Posterior vena cava (tissue), 2 donors: ENCODE measurements around the gene NPDC1. TPM values are rescaled to one million over a fixed set of nuclear protein-coding genes. Genes with fewer than 3 reads are reported as not detected.
A peak's percentile ranks its signal among the peaks of the same experiment; 100 is the strongest.
"Not testable (repeated sequence)": the region's sequence is repeated elsewhere in the genome, so short reads cannot be mapped to it uniquely, and the experiment has no call there.

Experiments
- DNase-seq: peaks from one replicate; pipeline ENCODE4 v3.0.0-alpha.2; 2020; ENCODE audit warnings: low spot score
- intact Hi-C, 2 donors: fragments of 100-400 bp; cut with DNase I; formaldehyde crosslinking; loops; one replicate each; pipeline versions ENCODE4 v1.14.1 to v1.14.2; 2022 to 2023
- total RNA-seq, 2 donors: library from RNA; stranded (reverse); fragmentation: NEBNext Ultra II Directional; extraction: Animal tissue kit (Norgen Biotek cat#: 25700); gene quantifications; one replicate each; pipeline ENCODE4 v1.2.1, GENCODE V29; 2021
- donor health status: DM: yes; HTN: yes; CAD: no.
- donor health status: DM: yes; HTN: yes; CAD: no.

NPDC1 gene
- total RNA-seq, 2 donors from 2014 or later: 129 to 133 TPM

DNA sequence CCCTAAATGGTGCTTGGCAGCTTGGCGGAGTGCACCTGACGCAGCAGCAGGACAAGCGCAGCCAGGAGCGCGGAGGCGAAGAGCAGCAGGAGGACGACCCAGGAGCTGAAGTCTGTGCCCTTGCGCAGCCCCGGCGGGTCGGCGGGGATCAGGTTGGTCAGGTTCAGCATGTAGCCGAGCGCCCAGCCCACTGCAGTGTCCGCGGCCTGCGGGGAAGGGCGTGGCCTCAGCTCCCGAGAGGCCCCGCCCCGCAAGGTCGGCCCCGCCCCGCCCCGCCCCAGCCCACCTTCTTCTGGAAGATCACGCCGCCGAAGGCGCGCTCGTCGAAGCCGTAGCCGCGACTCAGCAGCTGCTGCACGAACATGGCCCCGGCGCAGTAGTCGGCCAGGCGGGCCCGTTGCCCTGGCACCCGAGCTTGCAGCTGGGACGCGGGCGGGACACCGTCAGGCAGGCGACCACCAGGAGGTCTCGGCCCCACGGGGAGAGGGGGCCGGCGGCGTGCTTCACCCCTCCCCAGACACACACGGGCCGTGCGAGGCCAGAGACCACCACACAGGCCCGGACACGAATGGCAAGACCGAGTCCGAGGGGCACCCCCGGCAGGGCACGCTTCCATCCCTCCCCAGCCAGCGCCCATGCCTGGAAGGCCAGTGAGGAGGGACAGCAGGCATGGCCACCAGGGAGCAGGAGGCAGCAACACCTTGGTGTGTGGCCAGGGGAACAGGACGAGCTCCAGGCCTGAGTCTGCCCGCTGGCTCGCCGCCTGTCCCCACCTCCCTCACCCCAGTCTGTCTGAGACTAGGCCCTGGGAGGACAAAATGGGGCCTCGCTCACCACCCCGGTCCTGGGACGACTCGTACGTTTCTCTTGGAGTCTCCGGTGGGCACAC, 2.9 kb upstream of the NPDC1 start:
- DNase-seq: no peak
- intact Hi-C loops: no loop called here

DNA sequence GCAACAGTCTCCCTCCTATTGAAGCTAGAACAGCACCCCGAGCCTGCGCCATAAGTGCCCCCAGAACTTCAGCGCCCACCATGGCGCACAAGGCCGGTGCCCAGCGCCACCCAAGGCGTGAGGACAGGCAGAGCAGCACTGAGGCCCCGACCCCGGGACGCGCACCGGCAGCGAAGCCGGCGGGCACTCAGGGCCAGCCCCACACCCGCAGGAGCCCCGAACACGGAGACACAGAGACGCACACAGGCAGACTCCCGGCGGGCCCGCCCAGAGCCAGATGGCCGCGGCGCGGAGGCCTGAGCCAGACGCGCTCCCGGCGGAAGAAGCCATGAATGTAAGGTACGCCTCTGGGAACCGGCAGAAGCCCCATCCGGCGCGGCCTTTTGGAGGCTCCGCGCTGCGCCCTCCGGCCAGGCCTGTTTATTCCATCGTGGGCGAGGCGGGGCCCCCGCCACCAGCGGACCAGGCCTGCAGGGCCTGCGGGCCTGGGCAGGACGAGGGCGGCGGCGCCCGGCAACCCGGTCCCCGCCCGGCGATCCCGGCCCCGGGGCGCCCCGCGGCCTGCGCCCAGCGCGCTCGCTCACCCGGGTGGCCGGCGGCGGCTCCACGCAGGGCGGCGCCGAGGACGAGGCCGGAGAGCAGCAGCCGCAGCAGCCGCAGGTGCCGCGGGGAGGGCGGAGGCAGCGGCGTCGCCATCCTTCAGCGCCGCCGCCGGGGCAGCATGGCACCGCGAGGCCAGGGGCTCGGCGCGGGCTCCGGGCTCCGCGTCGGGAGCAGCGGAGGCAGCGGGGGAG, 486 bp downstream of the NPDC1 start:
- intact Hi-C loops: no loop called here
- no peak for DNase-seq

- intact Hi-C loops: no loop called here
- DNase-seq: no peak
Measured at GRCh38 chr9:137044502-137045177, 1.3 kb downstream of the NPDC1 start.

DNA sequence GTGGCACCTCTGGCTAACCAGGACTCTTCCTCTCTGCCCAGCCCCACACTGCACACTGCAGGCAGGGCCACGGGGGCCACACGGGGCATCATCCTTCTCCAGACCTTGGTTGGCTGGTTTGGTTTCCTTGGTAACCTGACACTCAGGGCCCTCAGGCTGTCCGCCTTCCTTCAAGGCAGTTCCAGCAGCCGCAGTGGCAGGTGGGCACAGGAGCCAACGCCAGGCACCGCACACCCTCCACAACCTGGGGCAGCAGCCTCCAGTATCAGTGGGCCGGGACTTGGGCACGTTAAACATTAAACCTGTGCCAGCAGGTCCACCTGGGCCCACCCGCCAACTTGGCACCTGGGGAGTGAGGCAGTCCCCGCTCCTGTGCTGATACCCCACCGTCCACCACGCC, 1.9 kb downstream of the NPDC1 start:
- no peak for DNase-seq
- intact Hi-C loops: no loop called here

DNA sequence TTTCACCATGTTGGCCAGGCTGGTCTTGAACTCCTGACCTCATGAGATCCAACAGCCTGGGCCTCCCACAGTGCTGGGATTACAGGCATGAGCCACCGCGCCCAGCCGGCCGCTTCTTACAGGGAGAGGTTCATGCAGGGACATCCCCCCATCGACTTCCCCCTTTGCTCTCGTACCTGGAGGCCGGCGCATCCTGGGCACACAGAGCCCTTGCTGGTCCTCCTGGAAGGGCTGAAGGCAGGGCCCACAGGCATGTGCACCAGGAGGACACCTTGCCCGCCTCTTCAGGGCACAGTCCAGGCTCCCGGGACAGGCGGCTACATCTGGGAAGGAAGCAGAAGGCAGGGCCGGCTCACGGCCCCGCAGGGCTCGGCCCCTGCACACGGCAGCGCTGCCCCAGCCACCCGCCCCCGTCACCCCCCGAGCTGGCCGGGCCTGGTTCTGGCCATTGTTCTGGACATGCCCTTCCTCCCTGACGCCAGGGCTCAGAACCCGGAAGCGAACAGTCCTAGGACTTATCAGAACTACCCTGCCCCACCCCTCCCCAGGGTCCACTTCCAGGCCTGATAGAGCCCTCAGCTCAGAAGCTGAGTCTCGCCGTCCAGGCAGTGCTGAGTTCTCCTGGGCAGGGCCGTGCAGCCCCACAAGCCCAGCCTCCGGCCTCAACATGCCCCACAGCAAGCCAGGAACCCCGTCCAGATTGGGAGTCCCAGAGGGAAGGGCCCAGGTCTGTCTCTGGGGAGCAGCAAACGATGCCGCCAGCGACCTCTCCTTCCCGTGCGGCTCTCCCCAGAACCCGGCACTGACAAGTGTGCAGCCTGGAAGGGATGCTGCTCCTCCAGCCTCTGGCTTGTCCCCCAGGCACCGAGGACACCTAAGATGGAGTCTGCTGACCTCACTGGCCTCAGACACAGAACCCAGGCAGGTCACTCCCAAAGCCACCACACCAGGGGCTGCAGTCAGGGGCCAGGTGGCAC, 2.9 kb downstream of the NPDC1 start:
- intact Hi-C loops: no loop called here
- DNase-seq: no peak

DNA sequence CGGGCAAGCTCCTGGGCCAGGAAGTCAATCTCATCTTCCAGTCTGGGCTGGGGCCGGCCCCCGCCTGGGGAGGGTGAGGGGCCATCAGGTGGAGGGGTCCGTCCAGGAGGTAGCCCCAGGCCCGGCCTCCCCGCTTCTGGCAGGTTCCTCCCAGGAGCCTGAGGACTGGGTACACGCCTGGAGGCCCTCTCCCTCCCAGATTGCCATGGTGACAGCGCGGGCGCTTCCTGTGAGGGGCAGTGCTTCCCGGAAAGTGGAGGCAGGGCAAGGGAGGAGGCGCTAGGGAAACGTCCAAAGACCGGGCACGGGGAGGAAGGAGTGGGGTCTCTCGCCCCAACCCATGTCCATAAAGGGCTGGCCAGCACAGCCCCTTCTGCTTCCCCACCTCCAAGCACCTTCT, 4.9 kb downstream of the NPDC1 start:
- intact Hi-C loops: no loop called here
- no peak for DNase-seq

DNA sequence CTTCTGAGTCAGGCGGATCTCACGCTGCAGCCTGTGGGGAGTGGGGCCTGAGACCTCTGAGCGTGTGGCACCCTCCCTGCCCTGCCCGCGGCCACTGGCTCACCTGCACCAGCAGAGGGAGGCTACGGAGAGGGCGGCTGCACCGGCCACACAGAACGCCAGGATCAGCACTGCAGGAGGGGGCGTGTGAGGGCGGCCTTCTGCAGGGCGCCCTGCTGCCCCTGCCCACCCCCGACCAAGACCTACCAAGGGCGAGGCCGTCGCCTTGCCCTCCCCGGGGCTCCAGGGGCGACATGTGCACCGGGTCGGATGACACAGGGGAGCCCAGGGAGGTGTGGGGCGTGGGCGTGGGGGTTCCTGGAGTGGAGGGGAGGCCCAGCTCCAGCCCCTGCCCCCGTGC, 5.4 kb downstream of the NPDC1 start:
- intact Hi-C loops: no loop called here
- DNase-seq: no peak

GRCh38 chr9:137039611-137040366, 6.2 kb downstream of the NPDC1 start:
- no peak for DNase-seq
- intact Hi-C loops: loop anchor here in 1 of 2 donors (10.0 kb wide), 1 partner anchor 195 kb away; the partner anchor contains the start of genes AJM1 and PHPT1

DNA sequence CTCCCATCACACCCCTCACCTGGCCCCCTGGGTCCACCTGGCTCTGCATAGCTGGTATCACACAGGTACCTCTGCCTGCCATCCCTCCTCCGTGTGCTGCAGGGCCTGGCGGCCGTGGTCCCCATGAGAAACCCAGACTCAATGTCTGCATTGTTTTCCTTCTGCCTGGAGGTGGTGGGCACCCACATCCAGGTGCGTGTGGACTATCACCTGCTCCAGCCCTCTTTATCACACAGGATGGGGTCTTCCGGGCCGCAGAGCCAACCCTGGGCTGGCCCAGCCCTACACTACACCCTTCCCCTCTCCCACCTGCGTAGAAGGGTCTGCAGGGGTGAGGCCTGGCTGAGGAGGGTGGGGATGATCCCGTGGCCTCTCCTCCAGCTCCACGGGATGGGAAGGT, 7.1 kb downstream of the NPDC1 start:
- no peak for DNase-seq
- intact Hi-C loops: loop anchor here in 1 of 2 donors (10.0 kb wide), 1 partner anchor 194 kb away; the partner anchor contains the start of genes AJM1 and PHPT1

- intact Hi-C loops: loop anchor here in 1 of 2 donors (10.0 kb wide), 1 partner anchor 193 kb away; the partner anchor contains the start of genes AJM1 and PHPT1
- no peak for DNase-seq
Measured at GRCh38 chr9:137037483-137037882, 8.5 kb downstream of the NPDC1 start.

DNA sequence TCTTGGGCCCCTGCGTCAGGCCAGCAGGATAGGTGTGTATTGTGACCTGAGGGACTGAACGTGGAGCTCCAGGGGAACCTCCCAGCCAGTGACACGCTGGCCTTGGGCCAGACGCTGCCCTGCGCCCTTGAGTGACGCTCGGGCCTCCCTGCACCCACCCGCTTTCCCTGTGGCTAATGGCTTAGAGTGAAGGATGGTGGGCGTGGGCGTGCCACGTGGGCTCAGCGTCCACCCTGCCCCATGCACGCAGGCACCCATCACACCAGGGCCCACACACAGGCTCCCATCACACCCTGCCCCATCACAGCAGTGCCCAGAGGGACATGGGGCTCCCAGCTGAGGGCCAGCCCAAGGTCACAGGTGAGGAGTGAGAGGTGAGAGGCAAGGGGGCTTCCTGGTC, 8.9 kb downstream of the NPDC1 start:
- no peak for DNase-seq
- intact Hi-C loops: loop anchor here in 1 of 2 donors (10.0 kb wide), 1 partner anchor 192 kb away; the partner anchor contains the start of genes AJM1 and PHPT1

DNA sequence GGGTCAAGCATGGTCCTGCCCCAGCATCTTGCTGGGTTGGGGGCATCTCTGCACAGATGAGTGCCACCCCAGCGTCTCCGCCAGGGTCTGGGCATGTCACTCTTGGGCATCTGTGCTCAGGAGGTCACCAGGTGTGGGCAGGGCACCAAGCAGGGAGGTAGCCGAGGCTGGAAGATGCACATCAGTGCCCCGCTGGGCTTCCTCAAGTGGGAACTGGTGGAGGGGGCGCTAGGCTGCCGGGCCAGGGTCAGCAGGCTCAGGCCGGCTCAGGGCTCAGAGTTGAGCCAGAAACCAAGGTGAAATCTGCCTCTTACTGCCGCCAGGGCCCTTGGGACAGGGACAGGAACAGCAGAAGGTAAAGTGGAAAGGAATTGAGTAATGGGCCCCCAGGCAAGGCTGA, 10.0 kb downstream of the NPDC1 start:
- no peak for DNase-seq
- intact Hi-C loops: loop anchor here (2.0 to 10.0 kb wide), 2 partner anchors 191 to 251 kb away; partner anchors contain the start of genes AJM1 (in 1 of the 2) and PHPT1 (in 1 of the 2)

DNA sequence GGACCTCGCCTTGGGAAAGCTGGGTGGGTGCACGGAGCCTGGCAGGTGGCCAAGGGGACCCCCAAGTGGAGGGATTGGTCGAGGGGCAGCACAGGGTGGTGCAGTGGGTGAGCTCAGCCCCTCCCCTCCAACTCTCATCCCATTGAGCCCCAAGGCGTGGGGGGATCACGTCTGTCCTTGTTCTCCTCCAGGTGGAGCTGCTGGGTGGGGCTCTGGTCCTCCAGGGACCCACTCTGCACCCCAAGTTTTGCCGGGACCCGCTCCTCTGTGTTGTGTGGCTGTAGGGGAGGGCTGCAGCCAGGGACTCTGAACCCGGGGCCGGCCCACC, 10.5 kb downstream of the NPDC1 start:
- no peak for DNase-seq
- intact Hi-C loops: loop anchor here (2.0 to 10.0 kb wide), 2 partner anchors 191 to 251 kb away; partner anchors contain the start of genes AJM1 (in 1 of the 2) and PHPT1 (in 1 of the 2)

- intact Hi-C loops: loop anchor here (2.0 to 10.0 kb wide), 2 partner anchors 190 to 250 kb away; partner anchors contain the start of genes AJM1 (in 1 of the 2) and PHPT1 (in 1 of the 2)
- DNase-seq: peak; percentile 93
Measured at GRCh38 chr9:137034709-137035506, 11.1 kb downstream of the NPDC1 start.

DNA sequence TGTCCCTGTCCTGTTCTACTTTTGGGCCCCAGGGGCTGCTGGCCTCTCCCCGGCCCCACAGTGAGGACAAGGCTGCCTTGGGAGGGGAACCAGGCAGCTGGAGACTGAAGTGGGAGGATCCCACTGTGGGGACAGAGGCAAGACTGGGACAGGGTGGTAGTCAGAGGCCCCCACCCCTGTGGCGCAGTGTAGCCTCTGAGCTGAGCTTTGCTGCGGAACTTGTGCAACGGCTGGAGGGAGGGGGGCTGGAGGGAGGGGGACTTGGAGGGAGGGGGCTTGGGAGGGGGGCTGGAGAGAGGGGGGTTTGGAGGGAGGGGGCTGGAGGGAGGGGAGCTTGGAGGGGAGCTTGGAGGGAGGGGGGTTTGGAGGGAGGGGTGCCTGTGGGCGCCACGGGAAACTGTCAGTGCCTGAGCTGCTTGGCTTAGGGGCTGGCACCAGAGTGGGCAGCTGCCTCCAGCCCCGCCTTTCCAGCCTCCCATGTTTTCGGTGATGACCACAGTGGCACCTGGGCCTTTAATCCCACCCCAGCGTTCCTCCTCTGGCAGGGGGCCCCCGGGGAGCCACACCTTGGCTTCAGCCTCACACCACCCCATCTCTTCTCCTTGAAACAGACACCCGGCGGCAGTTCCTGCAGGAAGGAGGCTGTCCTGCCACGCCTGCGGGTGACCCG, 11.8 kb downstream of the NPDC1 start:
- intact Hi-C loops: loop anchor here (2.0 to 10.0 kb wide), 2 partner anchors 189 to 249 kb away; partner anchors contain the start of genes AJM1 (in 1 of the 2) and PHPT1 (in 1 of the 2)
- no peak for DNase-seq

DNA sequence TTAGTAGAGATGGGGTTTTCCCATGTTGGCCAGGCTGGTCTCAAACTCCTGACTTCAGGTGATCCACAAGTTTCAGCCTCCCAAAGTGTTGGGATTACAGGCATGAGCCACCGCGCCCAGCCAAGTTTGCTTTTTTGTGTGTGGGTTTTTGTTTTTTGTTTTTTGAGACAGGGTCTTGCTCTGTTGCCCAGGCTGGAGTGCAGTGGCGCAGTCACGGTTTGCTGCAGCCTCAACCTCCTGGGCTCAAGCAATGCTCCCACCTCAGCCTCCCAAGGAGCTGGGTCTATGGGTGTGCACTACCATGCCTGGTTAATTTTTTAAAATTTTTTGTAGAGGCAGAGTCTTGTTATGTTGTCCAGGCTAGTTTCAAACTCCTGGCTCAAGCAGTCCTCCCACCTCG, 12.5 kb downstream of the NPDC1 start:
- intact Hi-C loops: loop anchor here in 1 of 2 donors (10.0 kb wide), 1 partner anchor 189 kb away; the partner anchor contains the start of genes AJM1 and PHPT1

More for the DNA sequence above, 12.5 kb downstream of the NPDC1 start:
- DNase-seq: not testable (repeated sequence)
